Activated T-cell treated with anti-CD3 and anti-CD28 coated beads, Interleukin-2, amount 50 U/mL, for 1 hour (primary cell): ENCODE data around the gene SHCBP1L.

Experiments used
- DNase-seq: peaks from one replicate; pipeline ENCODE4 v3.0.0-alpha.2; 2020

Gene SHCBP1L

GRCh38 chr1:182888736-182889531 is 64.0 kb downstream of the SHCBP1L start:
- no peak for DNase-seq

- no peak for DNase-seq
Observed at GRCh38 chr1:182886985-182887384, 66.0 kb downstream of the SHCBP1L start.

GRCh38 chr1:182885591-182885990 is 67.4 kb downstream of the SHCBP1L start:
- DNase-seq, result no peak

- DNase-seq, result no peak
Observed at GRCh38 chr1:182884872-182885271, 68.1 kb downstream of the SHCBP1L start.

GRCh38 chr1:182877842-182878241 is 75.1 kb downstream of the SHCBP1L start:
- DNase-seq, result no peak

GRCh38 chr1:182877331-182877730 is 75.6 kb downstream of the SHCBP1L start:
- DNase-seq, result no peak

GRCh38 chr1:182875889-182876288 is 77.1 kb downstream of the SHCBP1L start:
- no peak for DNase-seq

GRCh38 chr1:182872881-182873280 is 80.1 kb downstream of the SHCBP1L start:
- DNase-seq, result no peak

GRCh38 chr1:182869241-182869666 is 83.7 kb downstream of the SHCBP1L start:
- no peak for DNase-seq

- no peak for DNase-seq
Observed at GRCh38 chr1:182867861-182868260, 85.1 kb downstream of the SHCBP1L start.

- DNase-seq, result no peak
Observed at GRCh38 chr1:182863940-182864339, 89.0 kb downstream of the SHCBP1L start.

- DNase-seq, result no peak
Observed at GRCh38 chr1:182862827-182863226, 90.1 kb downstream of the SHCBP1L start.

GRCh38 chr1:182861994-182862393 is 91.0 kb downstream of the SHCBP1L start:
- no peak for DNase-seq

GRCh38 chr1:182860658-182861057 is 92.3 kb downstream of the SHCBP1L start:
- no peak for DNase-seq

- no peak for DNase-seq
Observed at GRCh38 chr1:182857212-182857611, 95.8 kb downstream of the SHCBP1L start.

GRCh38 chr1:182855911-182856310 is 97.1 kb downstream of the SHCBP1L start:
- DNase-seq, result no peak

GRCh38 chr1:182851825-182852224 is 101.1 kb downstream of the SHCBP1L start:
- DNase-seq, result no peak

GRCh38 chr1:182850319-182850718 is 102.6 kb downstream of the SHCBP1L start:
- no peak for DNase-seq
